Testis (tissue), 3 donors: ENCODE results near the gene RTN4RL1. TPM values are rescaled to one million over a fixed set of nuclear protein-coding genes. Genes with fewer than 3 reads are reported as not detected.

ENCODE experiments used
- DNase-seq: peaks from one replicate; pipeline ENCODE4 v3.0.0-alpha.2; 2019
- H3K27ac ChIP-seq, 2 donors: fragments of 200-600 bp; sonication (generic); one replicate each; pipeline ENCODE4 v1.5.1; 2019
- H3K27me3 ChIP-seq: fragments of 200-600 bp; sonication (generic); one replicate; pipeline ENCODE4 v1.5.1; 2019
- H3K36me3 ChIP-seq: fragments of 200-600 bp; sonication (generic); one replicate; pipeline ENCODE4 v1.5.1; 2017; ENCODE audit warnings: low read depth; ENCODE audit errors: missing control alignments
- H3K4me1 ChIP-seq: fragments of 200-600 bp; sonication (generic); one replicate; pipeline ENCODE4 v1.5.1; 2019
- H3K4me3 ChIP-seq, 2 donors: fragments of 200-600 bp; sonication (generic); one replicate each; pipeline ENCODE4 v1.5.1; 2017 to 2019
- H3K9me3 ChIP-seq: fragments of 200-600 bp; sonication (generic); one replicate; pipeline ENCODE4 v1.5.1; 2017
- CTCF ChIP-seq, 3 experiments: fragments of 450-650 bp in 2 of 3; fragments of 200-600 bp in 1 of 3; sonication (generic) in 1 of 3; IDR thresholded peaks; one replicate each; pipeline ENCODE4 v1.5.1; 2016 to 2019; ENCODE audit warnings: antibody characterized with exemption in 3 of 3, mild to moderate bottlenecking in 2 of 3, moderate library complexity in 1 of 3
- POLR2A ChIP-seq: fragments of 450-650 bp; IDR thresholded peaks from one replicate; pipeline ENCODE4 v1.6.1; 2017; ENCODE audit warnings: antibody characterized with exemption, mild to moderate bottlenecking, moderate library complexity
- WGBS, 2 donors: methylation state at CpG; one replicate each; pipeline ENCODE4 v1.1.5; 2018; 5-methylcytosine and 5-hydroxymethylcytosine counted together
- intact Hi-C: fragments of 100-400 bp; cut with DNase I; formaldehyde crosslinking; loops from one replicate; pipeline ENCODE4 v1.15.1; 2023; ENCODE audit warnings: low total_unique reads
- polyA plus RNA-seq: library from polyadenylated mRNA; stranded (reverse); fragments of 350-450 nt; fragmentation: Illumina TruSeq; extraction: RNeasy Lipid Tissue Mini Kit (QIAGEN cat#74804); gene quantifications from one replicate; pipeline ENCODE4 v1.2.3, GENCODE V29; 2014; ENCODE audit warnings: low read depth, low replicate concordance; ENCODE audit not compliant: insufficient read depth
- total RNA-seq, 2 donors: library from RNA; depleted of rRNA; stranded (reverse); fragments of >200 nt; gene quantifications; one replicate each; pipeline ENCODE4 v1.2.3, GENCODE V29; 2016

Gene RTN4RL1
- total and polyA plus RNA-seq, 3 donors from 2014 or later = 1.7 to 1.8 (median 1.8) TPM

GRCh38 chr17:2057760-2058585 lies 32.8 kb upstream of the RTN4RL1 start:
- Histone ChIP-seq H3K27me3 (no peaks in the 10 kb centered on the region), H3K27ac (peak overlapping the region; percentile 75 to 92), H3K9me3 (no peaks in the 10 kb centered on the region), H3K4me1 (peaks cover 34% of the 10 kb centered on the region), H3K36me3 (no peaks in the 10 kb centered on the region), H3K4me3 (peak overlapping the region; percentile 58 to 66)
- intact Hi-C loops = no loop called here
- TF ChIP-seq CTCF (IDR thresholded peaks at IDR 0.05) (no peak), POLR2A (no peak)
- 42 to 83% methylated on average over 15 to 93 of the region's 98 CpGs for WGBS, 2 donors
- DNase-seq = no peak

- peaks cover 27% of the 10 kb centered on the region for H3K4me1 ChIP-seq
These were observed 32.1 kb upstream of the RTN4RL1 start for GRCh38 chr17:2057175-2057759.

GRCh38 chr17:2056206-2057174 lies 31.4 kb upstream of the RTN4RL1 start:
- DNase-seq = no peak
- 28 to 36% methylated on average over 22 to 71 of the region's 85 CpGs for WGBS, 2 donors
- intact Hi-C loops = no loop called here
- H3K4me1 ChIP-seq = peaks cover 23% of the 10 kb centered on the region
- no peaks in the 10 kb centered on the region for H3K27me3 ChIP-seq
- no peaks in the 10 kb centered on the region for H3K36me3 ChIP-seq
- peak overlapping the region; percentile 77 to 92 for H3K27ac ChIP-seq
- peak overlapping the region; percentile 65 to 66 for H3K4me3 ChIP-seq
- H3K9me3 ChIP-seq = no peaks in the 10 kb centered on the region
- no peak for TF ChIP-seq POLR2A
- TF ChIP-seq CTCF (IDR thresholded peaks at IDR 0.05) = no peak

More at GRCh38 chr17:2057175-2057759, 32.1 kb upstream of the RTN4RL1 start:
- DNase-seq = no peak
- intact Hi-C loops = no loop called here
- Histone ChIP-seq H3K27me3 (no peaks in the 10 kb centered on the region), H3K27ac (peak overlapping the region in 1 of 2 donors; percentile 92), H3K36me3 (no peaks in the 10 kb centered on the region), H3K9me3 (no peaks in the 10 kb centered on the region), H3K4me3 (peak overlapping the region in 1 of 2 donors; percentile 66)
- TF ChIP-seq POLR2A = no peak
- no peak for TF ChIP-seq CTCF (IDR thresholded peaks at IDR 0.05)
- 26 to 63% methylated on average over 8 to 49 of the region's 81 CpGs for WGBS, 2 donors

- no peak for TF ChIP-seq CTCF (IDR thresholded peaks at IDR 0.05)
- no peak for TF ChIP-seq POLR2A
- Histone ChIP-seq H3K9me3 (no peaks in the 10 kb centered on the region), H3K27me3 (no peaks in the 10 kb centered on the region), H3K4me3 (peak overlapping the region; percentile 66 to 81), H3K27ac (peak overlapping the region; percentile 88 to 92), H3K4me1 (peaks cover 20% of the 10 kb centered on the region), H3K36me3 (no peaks in the 10 kb centered on the region)
- WGBS, 2 donors = 0 to 47% methylated on average over 5 to 51 of the region's 113 CpGs
- no peak for DNase-seq
- intact Hi-C loops = loop anchor here (2.0 kb wide), 1 partner anchor 189 kb away; no protein-coding TSS in a partner anchor
These were observed 30.4 kb upstream of the RTN4RL1 start for GRCh38 chr17:2055292-2056205.
